OCI-LY7 (cell line): ENCODE measurements around the gene GRID1.

Experiments used
- EZH2phosphoT487 ChIP-seq: fragments of 200-600 bp; sonication (generic); IDR thresholded peaks from 2 replicates; pipeline ENCODE4 v1.6.1; 2018; ENCODE audit warnings: low read depth, borderline replicate concordance, mild to moderate bottlenecking, mixed run types, antibody characterized with exemption, low read length, moderate library complexity, mixed read lengths
- TF ChIP-seq, protein P1 (sequence below): fragments of 200-600 bp; sonication (generic); conservative IDR thresholded peaks from 2 replicates; pipeline ENCODE4 v1.5.1; 2014; ENCODE audit warnings: mild to moderate bottlenecking, antibody characterized with exemption, low read length, moderate library complexity, mixed read lengths

DNA sequence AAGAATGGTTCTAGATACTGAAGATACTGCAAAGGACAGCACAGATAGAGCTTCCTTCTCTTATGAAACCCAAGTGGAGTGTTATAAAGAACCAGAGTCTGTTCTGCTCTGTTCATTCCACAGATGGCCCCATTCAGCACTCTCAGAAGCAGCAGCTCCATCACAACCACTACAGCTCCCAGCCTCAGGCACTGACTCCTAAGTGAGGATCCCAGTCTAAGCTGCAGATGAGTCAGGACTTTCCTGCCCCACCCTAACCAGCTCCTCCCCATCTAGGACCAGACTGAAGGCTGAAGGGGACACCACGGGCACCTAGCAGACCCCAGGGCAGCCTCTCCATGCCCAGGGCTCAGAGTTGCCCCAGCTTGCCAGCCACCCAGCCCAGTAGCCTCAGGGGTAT is 379.8 kb downstream of the GRID1 start:
- TF ChIP-seq EZH2phosphoT487 = no peak
- TF ChIP-seq, protein P1, sequence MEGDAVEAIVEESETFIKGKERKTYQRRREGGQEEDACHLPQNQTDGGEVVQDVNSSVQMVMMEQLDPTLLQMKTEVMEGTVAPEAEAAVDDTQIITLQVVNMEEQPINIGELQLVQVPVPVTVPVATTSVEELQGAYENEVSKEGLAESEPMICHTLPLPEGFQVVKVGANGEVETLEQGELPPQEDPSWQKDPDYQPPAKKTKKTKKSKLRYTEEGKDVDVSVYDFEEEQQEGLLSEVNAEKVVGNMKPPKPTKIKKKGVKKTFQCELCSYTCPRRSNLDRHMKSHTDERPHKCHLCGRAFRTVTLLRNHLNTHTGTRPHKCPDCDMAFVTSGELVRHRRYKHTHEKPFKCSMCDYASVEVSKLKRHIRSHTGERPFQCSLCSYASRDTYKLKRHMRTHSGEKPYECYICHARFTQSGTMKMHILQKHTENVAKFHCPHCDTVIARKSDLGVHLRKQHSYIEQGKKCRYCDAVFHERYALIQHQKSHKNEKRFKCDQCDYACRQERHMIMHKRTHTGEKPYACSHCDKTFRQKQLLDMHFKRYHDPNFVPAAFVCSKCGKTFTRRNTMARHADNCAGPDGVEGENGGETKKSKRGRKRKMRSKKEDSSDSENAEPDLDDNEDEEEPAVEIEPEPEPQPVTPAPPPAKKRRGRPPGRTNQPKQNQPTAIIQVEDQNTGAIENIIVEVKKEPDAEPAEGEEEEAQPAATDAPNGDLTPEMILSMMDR = no peak
